Adipocyte (in vitro differentiated cells): ENCODE results near the gene ABL1.

Experiments used
- DNase-seq: peaks from one replicate; pipeline ENCODE4 v3.0.0-alpha.2; 2015; ENCODE audit warnings: low read depth
- H3K27me3 ChIP-seq: replicated peaks from 2 replicates; pipeline ENCODE4 v1.7.0; 2013; ENCODE audit warnings: mild to moderate bottlenecking, low read length, moderate library complexity; ENCODE audit not compliant: control insufficient read depth, insufficient read depth
- H3K36me3 ChIP-seq: 2 replicates; pipeline ENCODE4 v1.7.0; 2013; ENCODE audit warnings: low read length, mild to moderate bottlenecking, moderate library complexity; ENCODE audit not compliant: control insufficient read depth, insufficient read depth, severe bottlenecking
- H3K4me1 ChIP-seq: 2 replicates; pipeline ENCODE4 v1.7.0; 2013; ENCODE audit warnings: mild to moderate bottlenecking, low read length, moderate library complexity; ENCODE audit not compliant: control insufficient read depth, insufficient read depth
- H3K4me3 ChIP-seq: 2 replicates; pipeline ENCODE4 v1.7.0; 2013; ENCODE audit warnings: mild to moderate bottlenecking, low read length, moderate library complexity
- H3K9ac ChIP-seq: 2 replicates; pipeline ENCODE4 v1.7.0; 2013; ENCODE audit warnings: mild to moderate bottlenecking, low read length, moderate library complexity
- H3K9me3 ChIP-seq: 2 replicates; pipeline ENCODE4 v1.7.0; 2013; ENCODE audit warnings: mild to moderate bottlenecking, low read length, moderate library complexity; ENCODE audit not compliant: control insufficient read depth

ABL1 gene

GRCh38 chr9:130920233-130920632 is 85.2 kb downstream of the ABL1 start:
- Histone ChIP-seq H3K9me3 (no peaks in the 10 kb centered on the region), H3K4me3 (no peak overlapping the region), H3K4me1 (no peaks in the 10 kb centered on the region), H3K27me3 (peaks cover 32% of the 10 kb centered on the region), H3K9ac (no peak overlapping the region), H3K36me3 (no peaks in the 10 kb centered on the region)
- no peak for DNase-seq

DNA sequence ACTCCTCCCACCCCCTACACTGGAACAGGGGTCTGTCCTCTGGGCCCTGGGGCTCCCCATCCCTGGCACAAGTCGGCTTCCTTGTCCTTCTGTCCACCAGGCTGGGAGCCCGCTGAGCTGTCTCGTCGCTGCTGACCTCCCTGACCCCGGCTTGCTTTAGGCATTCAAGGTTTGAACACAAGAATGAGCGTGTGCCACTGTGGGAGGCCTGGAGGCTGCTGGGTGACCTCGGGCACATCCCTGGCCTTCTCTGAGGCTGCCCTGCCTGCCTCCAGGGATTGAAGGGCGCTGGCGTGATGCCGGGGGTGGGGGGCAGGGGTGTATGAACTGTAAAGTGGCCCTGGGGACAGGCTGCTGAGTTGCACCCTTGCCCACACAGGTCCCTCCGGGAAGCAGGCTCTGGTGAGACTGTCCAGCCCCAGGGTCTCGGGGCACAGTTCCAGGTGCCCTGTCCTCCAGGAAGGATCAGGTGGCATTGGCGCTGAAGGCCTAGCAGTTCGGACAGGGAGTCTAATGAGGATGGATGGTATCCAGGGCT is 85.8 kb downstream of the ABL1 start:
- Histone ChIP-seq H3K4me1 (no peaks in the 10 kb centered on the region), H3K9ac (no peak overlapping the region), H3K9me3 (no peaks in the 10 kb centered on the region), H3K4me3 (no peak overlapping the region), H3K27me3 (peaks cover 38% of the 10 kb centered on the region), H3K36me3 (no peaks in the 10 kb centered on the region)
- no peak for DNase-seq

DNA sequence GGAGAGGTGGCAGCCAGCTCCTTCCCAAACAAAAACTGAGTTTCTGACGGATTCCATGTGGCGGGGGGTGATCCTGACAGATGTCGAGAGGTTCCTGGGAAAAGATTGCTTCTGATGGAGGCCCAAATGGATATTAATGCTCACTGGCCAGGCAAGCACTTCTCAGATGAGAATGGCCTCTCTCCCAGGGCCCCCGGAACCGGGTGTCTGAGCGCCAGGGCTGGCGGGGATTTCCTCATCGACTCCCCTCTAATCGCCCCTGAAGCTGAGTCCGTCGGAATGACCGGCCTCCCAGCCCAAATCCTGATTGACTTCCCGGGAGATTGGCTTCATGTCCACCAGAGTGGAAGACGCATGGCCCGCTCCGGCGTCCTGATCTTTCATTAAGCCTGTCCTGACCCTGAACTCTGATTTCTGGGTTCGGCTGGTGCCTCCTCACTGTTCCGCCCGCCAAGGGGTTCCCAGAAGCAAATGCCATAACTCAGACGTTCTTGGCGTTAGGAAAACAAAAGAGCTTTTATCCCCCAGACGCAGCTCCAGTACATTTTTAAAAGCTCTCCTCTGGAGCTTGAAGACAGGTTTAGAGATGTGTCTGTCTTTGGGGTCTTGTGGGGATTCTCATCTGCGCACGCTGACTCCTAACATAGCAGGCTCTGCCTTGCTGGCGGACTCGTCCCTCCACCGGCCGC is 86.4 kb downstream of the ABL1 start:
- Histone ChIP-seq H3K4me1 (no peaks in the 10 kb centered on the region), H3K36me3 (no peaks in the 10 kb centered on the region), H3K27me3 (peaks cover 41% of the 10 kb centered on the region), H3K4me3 (no peak overlapping the region), H3K9ac (no peak overlapping the region), H3K9me3 (no peaks in the 10 kb centered on the region)
- no peak for DNase-seq

DNA sequence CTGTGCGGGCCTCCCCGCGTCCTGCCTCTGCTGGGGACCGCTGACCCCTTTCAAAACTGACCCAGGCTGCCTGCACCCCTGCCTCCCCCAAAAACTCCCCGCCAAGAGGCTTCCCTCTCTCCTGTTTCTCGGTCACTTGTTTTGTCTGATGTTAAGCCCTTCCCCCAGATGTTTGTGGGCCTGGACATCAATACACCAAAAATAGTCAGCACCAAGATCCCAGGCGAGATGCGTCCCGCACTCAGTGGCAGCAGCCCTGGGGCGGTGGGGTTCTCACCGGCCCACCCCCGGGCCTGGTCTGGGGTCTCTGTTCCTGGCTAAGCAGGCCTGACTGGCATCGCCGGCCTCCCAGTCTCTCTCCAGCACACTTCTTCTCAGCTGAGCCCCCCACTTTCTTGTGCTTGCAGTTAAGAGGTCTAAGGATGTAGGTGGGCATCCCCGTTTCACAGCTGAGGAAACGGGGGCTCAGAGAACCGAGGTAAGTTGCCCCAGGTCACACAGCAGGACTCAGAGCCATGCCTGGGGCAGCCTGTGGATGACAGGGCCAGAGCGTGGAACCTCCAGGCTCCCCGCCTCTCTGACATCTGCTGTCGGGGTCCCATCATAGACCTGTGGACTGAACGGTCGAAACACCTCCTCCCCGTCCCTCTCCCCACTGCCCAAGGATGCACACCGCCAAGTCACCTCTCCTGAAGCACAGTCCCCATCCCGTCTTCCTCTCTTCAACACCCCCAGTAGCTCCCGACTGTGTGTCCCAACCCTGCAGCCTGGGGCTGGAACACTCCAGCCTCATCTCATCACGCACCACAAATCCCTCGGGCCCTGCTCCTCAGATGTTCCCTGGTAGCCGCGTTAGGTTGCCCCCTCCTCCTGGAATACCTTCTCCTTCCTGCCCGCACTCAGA is 87.2 kb downstream of the ABL1 start:
- H3K4me3 ChIP-seq = no peak overlapping the region
- no peaks in the 10 kb centered on the region for H3K36me3 ChIP-seq
- H3K27me3 ChIP-seq = peaks cover 39% of the 10 kb centered on the region
- H3K4me1 ChIP-seq = no peaks in the 10 kb centered on the region
- H3K9me3 ChIP-seq = no peaks in the 10 kb centered on the region
- DNase-seq = no peak
- no peak overlapping the region for H3K9ac ChIP-seq

DNA sequence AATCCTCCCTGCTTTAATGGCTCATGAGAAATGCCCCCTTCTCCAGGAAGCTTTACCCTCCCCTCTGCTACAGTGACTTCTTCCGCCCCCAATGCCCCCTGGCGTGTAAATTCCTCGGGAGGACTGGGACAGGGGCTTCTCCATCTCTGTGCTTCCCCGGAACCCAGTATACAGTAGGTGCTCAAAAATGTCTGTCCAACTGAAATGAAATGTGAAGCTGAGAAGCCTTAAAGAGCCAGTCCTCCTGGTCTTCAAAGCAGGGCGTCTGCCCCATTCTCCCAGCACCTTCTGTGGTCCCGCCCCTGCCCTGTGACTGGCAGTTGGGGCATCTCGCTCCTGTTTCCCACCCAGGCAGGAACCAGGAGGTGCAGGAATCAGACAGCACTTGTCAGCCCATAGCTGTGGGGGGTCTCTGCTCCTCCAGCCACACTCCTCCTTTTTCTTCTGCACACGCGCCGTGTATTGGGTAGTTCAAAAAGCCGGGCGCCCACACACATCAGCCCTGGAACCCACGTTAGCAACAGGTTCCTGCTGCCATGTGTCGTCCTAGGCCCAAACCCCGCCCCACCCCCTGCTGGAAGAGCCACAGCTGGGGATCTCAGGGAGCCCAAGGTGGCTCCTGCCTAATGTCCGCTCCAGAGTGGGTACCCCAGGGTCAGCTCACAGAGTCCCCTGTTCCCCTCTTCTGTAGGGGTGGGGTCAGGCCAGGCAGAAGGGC is 88.0 kb downstream of the ABL1 start:
- no peak for DNase-seq
- H3K9ac ChIP-seq = no peak overlapping the region
- H3K27me3 ChIP-seq = peaks cover 35% of the 10 kb centered on the region
- no peaks in the 10 kb centered on the region for H3K9me3 ChIP-seq
- H3K4me3 ChIP-seq = no peak overlapping the region
- H3K4me1 ChIP-seq = no peaks in the 10 kb centered on the region
- H3K36me3 ChIP-seq = no peaks in the 10 kb centered on the region

DNA sequence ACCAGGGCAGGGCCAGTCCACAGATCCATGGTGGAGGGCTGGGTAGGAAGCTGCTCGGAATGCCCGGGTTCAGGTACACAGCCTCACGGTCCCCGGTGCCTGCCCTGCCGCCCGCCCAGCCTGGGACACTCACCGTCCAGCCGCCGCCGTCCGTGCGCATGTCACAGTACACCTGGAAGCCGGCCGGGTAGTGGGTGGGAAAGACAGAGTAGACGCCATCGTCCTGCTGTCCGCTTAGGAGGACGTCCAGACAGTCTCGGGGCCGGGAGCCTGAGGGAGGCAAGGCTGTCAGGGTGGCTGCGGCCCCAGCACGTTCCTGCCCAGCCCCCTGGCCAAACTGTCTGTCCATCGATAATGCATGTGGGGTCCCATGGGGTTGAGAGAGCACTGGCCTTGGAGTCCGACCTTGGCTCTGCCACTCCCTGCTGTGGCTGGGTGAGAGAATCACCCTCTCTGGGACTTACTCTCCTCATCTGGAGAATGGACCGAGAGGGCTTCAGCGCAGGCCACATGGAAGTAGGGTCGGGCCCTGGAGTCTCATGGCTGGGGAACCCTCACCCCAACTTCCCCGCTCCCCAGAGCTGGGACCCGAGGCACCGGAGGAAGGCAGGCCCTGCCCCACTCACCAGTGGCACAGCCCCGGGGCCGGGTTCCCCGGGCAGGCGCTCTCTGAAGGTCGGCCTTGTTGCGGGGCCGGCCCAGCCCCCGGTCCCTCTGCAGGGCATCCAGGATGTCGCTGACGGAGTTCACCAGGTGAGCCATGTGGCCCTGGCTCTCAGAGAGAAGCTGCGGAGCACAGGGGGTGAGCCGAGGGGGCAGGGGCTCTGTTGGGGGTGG is 88.8 kb downstream of the ABL1 start:
- Histone ChIP-seq H3K9me3 (no peaks in the 10 kb centered on the region), H3K4me1 (no peaks in the 10 kb centered on the region), H3K4me3 (no peak overlapping the region), H3K9ac (no peak overlapping the region), H3K27me3 (peaks cover 30% of the 10 kb centered on the region), H3K36me3 (no peaks in the 10 kb centered on the region)
- no peak for DNase-seq

- no peaks in the 10 kb centered on the region for H3K4me1 ChIP-seq
- H3K27me3 ChIP-seq = peaks cover 25% of the 10 kb centered on the region
These were observed 89.4 kb downstream of the ABL1 start for GRCh38 chr9:130924448-130924788.

DNA sequence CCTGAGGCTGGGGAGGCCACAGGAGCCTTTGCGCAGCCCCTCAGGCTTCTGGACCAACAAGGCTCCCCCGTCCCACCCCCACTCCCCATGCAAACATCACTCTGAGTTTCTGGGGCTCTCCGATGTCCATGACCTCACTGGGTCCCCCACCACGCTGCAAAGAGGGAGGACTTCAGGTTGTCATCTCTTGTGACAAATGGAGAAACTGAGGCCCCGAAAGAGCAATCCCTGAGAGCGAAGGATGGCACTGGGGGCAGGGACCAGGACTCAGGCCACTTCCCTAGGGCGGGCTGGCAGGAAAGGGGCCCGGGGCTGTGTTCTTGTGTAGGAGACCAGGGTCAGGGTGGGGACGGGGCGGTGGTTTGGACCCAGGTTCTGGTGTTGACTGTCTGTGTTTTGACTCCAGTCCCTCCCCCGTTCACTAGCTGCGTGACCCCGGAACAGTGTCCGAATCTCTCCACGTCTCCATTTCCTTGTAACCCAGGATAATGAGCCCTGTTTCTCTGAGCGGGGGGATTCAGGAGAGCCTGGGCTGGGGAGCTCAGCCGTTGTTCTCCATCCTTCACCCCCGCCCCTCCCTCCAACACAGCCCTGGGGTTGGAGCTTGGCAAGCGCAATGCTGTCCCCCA is 90.1 kb downstream of the ABL1 start:
- Histone ChIP-seq H3K36me3 (no peaks in the 10 kb centered on the region), H3K4me3 (no peak overlapping the region), H3K4me1 (no peaks in the 10 kb centered on the region), H3K27me3 (peaks cover 20% of the 10 kb centered on the region), H3K9me3 (no peaks in the 10 kb centered on the region), H3K9ac (no peak overlapping the region)
- DNase-seq = no peak

More at GRCh38 chr9:130924448-130924788, 89.4 kb downstream of the ABL1 start:
- Histone ChIP-seq H3K36me3 (no peaks in the 10 kb centered on the region), H3K4me3 (no peak overlapping the region), H3K9me3 (no peaks in the 10 kb centered on the region), H3K9ac (no peak overlapping the region)
- DNase-seq = no peak

DNA sequence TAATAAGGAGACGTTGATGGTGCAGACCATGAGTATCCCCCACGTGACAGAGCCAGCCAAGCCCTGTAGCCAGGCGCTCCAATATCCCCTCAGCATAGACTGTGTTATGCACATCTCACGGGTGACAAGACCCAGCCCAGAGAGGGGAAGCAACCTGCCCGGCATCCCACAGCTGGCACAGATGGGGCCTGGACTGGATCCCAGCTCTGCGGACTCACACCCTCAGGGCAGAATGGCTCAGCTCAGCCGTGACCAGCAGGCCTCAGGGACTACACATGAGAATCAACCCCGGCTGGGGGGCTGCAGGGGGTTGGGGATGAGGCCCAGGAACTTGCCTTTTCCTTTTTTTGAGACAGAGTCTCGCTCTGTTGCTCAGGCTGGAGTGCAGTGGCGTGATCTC is 92.3 kb downstream of the ABL1 start:
- no peaks in the 10 kb centered on the region for H3K36me3 ChIP-seq
- no peak overlapping the region for H3K4me3 ChIP-seq
- no peak overlapping the region for H3K9ac ChIP-seq
- H3K4me1 ChIP-seq = peaks cover 3% of the 10 kb centered on the region
- peak; percentile 46 for DNase-seq
- H3K9me3 ChIP-seq = no peaks in the 10 kb centered on the region
- peaks cover 17% of the 10 kb centered on the region for H3K27me3 ChIP-seq
